Measurements from ENCODE around the gene PDSS2.

GRCh38 chr6:107354451-107354850, 104.9 kb downstream of the PDSS2 start:
- TF ChIP-seq CTCF (IDR thresholded peaks at IDR 0.05) (no peak), EZH2 (IDR thresholded peaks at IDR 0.05) (no peak), EZH2phosphoT487 (IDR thresholded peaks at IDR 0.05) (no peak)
